Uterus (tissue), 2 donors: ENCODE results near the gene CAMTA1.

Experiments
- POLR2A ChIP-seq, 2 donors: fragments of 450-650 bp; IDR thresholded peaks; one replicate each; pipeline ENCODE4 v1.6.1; 2016; ENCODE audit warnings: antibody characterized with exemption in 2 of 2, mild to moderate bottlenecking in 1 of 2, moderate library complexity in 1 of 2
- TF ChIP-seq, protein P1 (sequence below), 4 experiments: fragments of 200-600 bp in 2 of 4; fragments of 450-650 bp in 2 of 4; sonication (generic) in 2 of 4; IDR thresholded peaks; one replicate each; pipeline ENCODE4 v1.5.1; 2016 to 2019; ENCODE audit warnings: antibody characterized with exemption in 4 of 4, mild to moderate bottlenecking in 2 of 4, moderate library complexity in 1 of 4

DNA sequence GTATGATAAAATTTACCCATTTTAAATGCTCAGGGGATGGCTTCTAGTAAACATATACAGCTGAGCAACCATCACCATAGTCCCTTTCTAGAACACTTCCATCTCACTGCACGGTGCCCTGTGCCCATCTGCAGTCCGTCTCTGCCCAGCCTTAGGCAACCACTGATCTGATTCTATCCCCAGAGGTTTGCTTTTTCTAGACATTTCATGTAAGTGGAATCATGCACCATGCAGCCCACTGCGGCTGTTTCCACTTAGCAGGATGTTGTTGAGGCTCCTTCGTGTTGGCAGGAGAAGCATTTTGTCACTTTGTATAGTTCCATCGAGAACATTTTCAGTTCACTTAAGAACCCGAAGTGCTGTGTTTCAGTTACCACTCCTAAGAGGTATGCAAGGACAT lies 958.1 kb downstream of the CAMTA1 start:
- TF ChIP-seq, protein P1, sequence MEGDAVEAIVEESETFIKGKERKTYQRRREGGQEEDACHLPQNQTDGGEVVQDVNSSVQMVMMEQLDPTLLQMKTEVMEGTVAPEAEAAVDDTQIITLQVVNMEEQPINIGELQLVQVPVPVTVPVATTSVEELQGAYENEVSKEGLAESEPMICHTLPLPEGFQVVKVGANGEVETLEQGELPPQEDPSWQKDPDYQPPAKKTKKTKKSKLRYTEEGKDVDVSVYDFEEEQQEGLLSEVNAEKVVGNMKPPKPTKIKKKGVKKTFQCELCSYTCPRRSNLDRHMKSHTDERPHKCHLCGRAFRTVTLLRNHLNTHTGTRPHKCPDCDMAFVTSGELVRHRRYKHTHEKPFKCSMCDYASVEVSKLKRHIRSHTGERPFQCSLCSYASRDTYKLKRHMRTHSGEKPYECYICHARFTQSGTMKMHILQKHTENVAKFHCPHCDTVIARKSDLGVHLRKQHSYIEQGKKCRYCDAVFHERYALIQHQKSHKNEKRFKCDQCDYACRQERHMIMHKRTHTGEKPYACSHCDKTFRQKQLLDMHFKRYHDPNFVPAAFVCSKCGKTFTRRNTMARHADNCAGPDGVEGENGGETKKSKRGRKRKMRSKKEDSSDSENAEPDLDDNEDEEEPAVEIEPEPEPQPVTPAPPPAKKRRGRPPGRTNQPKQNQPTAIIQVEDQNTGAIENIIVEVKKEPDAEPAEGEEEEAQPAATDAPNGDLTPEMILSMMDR (IDR thresholded peaks at IDR 0.05), result no peak
- no peak for TF ChIP-seq POLR2A (IDR thresholded peaks at IDR 0.05)
